Measurements from ENCODE around the gene LCE1C.

LCE1C gene

DNA sequence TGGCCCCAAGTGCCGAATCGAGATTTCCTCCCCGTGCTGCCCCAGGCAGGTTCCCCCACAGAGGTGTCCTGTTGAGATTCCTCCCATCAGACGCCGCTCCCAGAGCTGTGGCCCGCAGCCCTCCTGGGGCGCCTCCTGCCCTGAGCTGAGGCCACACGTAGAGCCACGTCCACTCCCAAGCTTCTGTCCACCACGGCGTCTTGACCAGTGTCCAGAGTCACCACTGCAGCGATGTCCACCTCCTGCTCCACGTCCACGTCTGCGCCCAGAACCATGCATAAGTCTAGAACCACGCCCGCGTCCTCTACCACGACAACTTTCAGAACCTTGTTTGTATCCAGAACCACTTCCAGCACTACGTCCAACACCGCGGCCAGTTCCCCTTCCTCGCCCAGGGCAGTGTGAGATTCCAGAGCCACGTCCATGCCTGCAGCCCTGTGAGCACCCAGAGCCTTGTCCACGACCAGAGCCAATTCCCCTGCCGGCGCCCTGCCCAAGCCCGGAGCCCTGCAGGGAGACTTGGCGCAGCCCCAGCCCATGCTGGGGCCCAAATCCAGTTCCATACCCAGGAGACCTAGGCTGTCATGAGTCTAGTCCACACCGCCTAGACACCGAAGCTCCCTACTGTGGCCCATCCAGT is 45.8 kb downstream of the LCE1C start:
- DNase-seq: no peak

DNA sequence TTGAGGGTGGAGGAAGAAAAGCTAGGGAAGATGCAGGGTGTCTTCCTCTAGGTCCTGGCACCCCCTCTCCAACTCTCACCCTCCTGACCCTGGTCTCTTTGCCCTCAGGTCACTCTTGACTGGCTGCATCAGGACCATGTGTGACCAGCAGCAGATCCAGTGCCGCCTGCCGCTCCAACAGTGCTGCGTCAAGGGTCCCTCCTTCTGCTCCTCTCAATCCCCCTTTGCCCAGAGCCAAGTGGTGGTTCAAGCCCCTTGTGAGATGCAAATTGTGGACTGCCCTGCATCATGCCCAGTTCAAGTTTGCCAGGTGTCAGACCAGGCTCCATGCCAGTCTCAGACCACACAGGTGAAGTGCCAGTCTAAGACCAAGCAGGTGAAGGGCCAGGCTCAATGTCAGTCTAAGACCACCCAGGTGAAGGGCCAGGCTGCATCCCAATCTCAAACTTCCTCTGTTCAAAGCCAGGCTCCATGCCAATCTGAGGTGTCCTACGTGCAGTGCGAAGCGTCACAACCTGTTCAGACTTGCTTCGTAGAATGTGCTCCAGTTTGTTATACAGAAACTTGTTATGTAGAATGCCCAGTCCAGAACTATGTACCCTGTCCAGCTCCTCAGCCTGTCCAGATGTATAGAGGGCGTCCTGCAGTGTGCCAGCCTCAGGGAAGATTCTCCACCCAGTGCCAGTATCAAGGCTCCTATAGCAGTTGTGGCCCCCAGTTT is 46.8 kb downstream of the LCE1C start:
- no peak for DNase-seq

DNA sequence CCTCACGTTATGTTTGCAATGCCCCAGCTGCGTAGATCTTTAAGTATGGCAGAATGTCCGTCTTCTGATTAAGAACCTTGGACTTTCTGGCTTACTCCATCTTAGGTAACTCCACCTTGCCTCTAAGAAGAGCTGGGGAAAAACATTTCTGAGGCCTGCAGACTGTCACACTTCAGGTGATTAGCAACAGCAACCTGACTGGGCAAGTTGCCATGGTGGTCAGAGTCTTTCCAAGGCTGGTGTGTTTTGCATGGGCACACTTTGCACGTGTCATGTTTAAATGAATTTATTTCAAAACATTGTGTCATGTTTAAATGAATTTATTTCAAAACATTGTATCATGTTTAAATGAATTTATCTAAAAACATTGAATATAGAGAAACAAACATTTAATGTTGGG is 47.8 kb downstream of the LCE1C start:
- DNase-seq: no peak

DNA sequence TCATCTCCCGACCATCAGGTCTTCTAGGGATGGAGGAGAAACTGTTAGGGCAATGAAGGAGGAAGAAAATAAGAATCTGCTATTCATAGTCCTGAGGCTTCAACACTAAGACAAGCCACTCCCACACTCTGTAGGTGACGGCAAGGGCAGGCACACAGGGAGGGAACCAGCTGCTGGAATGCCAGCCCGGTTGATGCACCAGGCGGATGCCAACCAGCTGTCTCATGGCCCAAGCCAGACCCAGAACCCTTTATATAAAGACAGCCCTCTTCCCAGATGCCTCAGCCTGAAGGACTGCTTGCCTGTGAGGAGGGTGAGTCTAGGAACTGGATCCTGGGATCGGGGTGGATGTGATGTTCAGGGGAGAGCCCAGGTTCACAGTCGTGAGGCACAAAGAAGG is 48.7 kb downstream of the LCE1C start, which contains the start of gene KPRP:
KPRP (plus strand) TSS at position 279 of the 400 bp plus-strand sequence. CDS start 1,564 bp downstream, outside the sequence.
- DNase-seq: no peak

DNA sequence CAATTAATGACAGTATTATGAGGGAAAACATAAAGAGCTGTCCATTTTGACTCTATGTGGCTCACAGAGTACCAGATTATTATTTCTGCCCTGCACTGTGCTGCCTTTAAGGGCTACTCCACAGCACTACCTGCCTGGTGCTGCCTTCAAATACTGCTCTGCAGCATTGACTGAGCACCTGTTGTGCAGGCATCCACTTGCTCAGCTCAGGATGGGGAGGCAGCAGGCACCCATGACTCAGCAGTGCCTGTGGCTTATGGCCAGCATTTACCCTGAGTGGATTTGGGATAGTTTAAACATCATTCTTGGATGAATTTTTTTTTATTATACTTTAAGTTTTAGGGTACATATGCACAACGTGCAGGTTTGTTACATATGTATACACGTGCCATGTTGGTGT is 49.6 kb downstream of the LCE1C start:
- DNase-seq: no peak
